GM21367 (cell line): ENCODE data around the gene ZNF121.
"Not testable (repeated sequence)": the region's sequence is repeated elsewhere in the genome, so short reads cannot be mapped to it uniquely, and the experiment has no call there.

Experiments
- ATAC-seq: cut with Tn5 transposase; IDR thresholded peaks from one replicate; pipeline ENCODE4 v1.9.1; 2021; ENCODE audit not compliant: unreplicated experiment

The ZNF121 gene

GRCh38 chr19:9584073-9584833 lies at the start of gene ZNF121:
TSS of gene ZNF121 (minus strand) at chr19:9584504. CDS start at chr19:9568097, 16,407 bp downstream.
- ATAC-seq: peak; percentile 62

- no peak for ATAC-seq
Measured at GRCh38 chr19:9627856-9628255, 43.6 kb upstream of the ZNF121 start.

- no peak for ATAC-seq
Measured at GRCh38 chr19:9622531-9622930, 38.2 kb upstream of the ZNF121 start.

- peak; percentile 70 for ATAC-seq
Measured at GRCh38 chr19:9621156-9622037, 37.1 kb upstream of the ZNF121 start, which contains the start of gene ZNF561. TSS of gene ZNF561 (minus strand) at chr19:9621232. CDS start at chr19:9619456, 1,776 bp downstream.

GRCh38 chr19:9620842-9621155 lies 36.5 kb upstream of the ZNF121 start:
- ATAC-seq: no peak

- no peak for ATAC-seq
Measured at GRCh38 chr19:9615844-9616243, 31.5 kb upstream of the ZNF121 start.

- no peak for ATAC-seq
Measured at GRCh38 chr19:9610484-9611113, 26.3 kb upstream of the ZNF121 start.

- ATAC-seq: no peak
Measured at GRCh38 chr19:9608912-9609311, 24.6 kb upstream of the ZNF121 start.

GRCh38 chr19:9597027-9597426 lies 12.7 kb upstream of the ZNF121 start:
- no peak for ATAC-seq

- no peak for ATAC-seq
Measured at GRCh38 chr19:9586764-9587163, 2.5 kb upstream of the ZNF121 start.

- ATAC-seq: not testable (repeated sequence)
Measured at GRCh38 chr19:9582081-9582725, 2.1 kb downstream of the ZNF121 start.

- ATAC-seq: no peak
Measured at GRCh38 chr19:9580728-9581127, 3.6 kb downstream of the ZNF121 start.

GRCh38 chr19:9570255-9570654 lies 14.0 kb downstream of the ZNF121 start:
- no peak for ATAC-seq

GRCh38 chr19:9566729-9567128 lies 17.6 kb downstream of the ZNF121 start:
- no peak for ATAC-seq

- no peak for ATAC-seq
Measured at GRCh38 chr19:9565900-9566705, 18.2 kb downstream of the ZNF121 start.

GRCh38 chr19:9552536-9553274 lies 31.6 kb downstream of the ZNF121 start:
- ATAC-seq: no peak

- no peak for ATAC-seq
Measured at GRCh38 chr19:9547870-9548269, 36.4 kb downstream of the ZNF121 start.

GRCh38 chr19:9541281-9541680 lies 43.0 kb downstream of the ZNF121 start:
- not testable (repeated sequence) for ATAC-seq

- ATAC-seq: not testable (repeated sequence)
Measured at GRCh38 chr19:9539921-9540320, 44.4 kb downstream of the ZNF121 start.

- ATAC-seq: not testable (repeated sequence)
Measured at GRCh38 chr19:9539201-9539600, 45.1 kb downstream of the ZNF121 start.
